ENCODE measurements around the gene RBM34.
"Not testable (repeated sequence)": the region's sequence is repeated elsewhere in the genome, so short reads cannot be mapped to it uniquely, and the experiment has no call there.

DNA sequence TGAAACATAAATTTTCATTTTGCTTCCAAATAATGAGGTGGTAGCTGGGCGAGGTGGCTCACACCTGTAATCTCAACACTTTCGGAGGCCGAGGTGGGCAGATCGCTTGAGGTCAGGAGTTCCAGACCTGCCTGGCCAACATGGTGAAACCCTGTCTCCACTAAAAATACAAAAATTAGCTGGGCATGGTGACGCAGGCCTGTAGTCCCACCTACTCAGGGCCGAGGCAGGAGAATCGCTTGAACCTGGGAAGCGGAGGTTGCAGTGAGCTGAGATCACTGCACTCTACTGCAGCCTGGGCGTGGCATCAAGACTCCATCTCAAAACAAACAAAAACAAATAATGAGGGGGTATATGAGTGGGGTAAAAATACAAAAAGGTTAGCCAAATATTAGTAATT lies 1.1 kb downstream of the RBM34 start:
- TF ChIP-seq, protein P1, sequence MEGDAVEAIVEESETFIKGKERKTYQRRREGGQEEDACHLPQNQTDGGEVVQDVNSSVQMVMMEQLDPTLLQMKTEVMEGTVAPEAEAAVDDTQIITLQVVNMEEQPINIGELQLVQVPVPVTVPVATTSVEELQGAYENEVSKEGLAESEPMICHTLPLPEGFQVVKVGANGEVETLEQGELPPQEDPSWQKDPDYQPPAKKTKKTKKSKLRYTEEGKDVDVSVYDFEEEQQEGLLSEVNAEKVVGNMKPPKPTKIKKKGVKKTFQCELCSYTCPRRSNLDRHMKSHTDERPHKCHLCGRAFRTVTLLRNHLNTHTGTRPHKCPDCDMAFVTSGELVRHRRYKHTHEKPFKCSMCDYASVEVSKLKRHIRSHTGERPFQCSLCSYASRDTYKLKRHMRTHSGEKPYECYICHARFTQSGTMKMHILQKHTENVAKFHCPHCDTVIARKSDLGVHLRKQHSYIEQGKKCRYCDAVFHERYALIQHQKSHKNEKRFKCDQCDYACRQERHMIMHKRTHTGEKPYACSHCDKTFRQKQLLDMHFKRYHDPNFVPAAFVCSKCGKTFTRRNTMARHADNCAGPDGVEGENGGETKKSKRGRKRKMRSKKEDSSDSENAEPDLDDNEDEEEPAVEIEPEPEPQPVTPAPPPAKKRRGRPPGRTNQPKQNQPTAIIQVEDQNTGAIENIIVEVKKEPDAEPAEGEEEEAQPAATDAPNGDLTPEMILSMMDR (IDR thresholded peaks at IDR 0.05), result not testable (repeated sequence)
- not testable (repeated sequence) for TF ChIP-seq POLR2A (IDR thresholded peaks at IDR 0.05)

Measured in thyroid gland (tissue), 4 donors.